Nephron progenitor cell (in vitro differentiated cells): ENCODE data around the gene OMP.
A peak's percentile ranks its signal among the peaks of the same experiment; 100 is the strongest.

Experiments
- DNase-seq: peaks from one replicate; pipeline ENCODE4 v3.0.0; 2021
- H3K27ac Mint-ChIP-seq: 2 replicates; pipeline ENCODE4 v1.8.0; 2021; ENCODE audit warnings: mild to moderate bottlenecking, moderate library complexity, mixed read lengths
- H3K27me3 Mint-ChIP-seq: 2 replicates; pipeline ENCODE4 v1.8.0; 2021; ENCODE audit warnings: mild to moderate bottlenecking, low read depth, mixed read lengths; ENCODE audit not compliant: poor library complexity
- H3K36me3 Mint-ChIP-seq: 2 replicates; pipeline ENCODE4 v1.8.0; 2021; ENCODE audit warnings: low read depth, mixed read lengths
- H3K4me1 Mint-ChIP-seq: 2 replicates; pipeline ENCODE4 v1.8.0; 2021; ENCODE audit warnings: mixed read lengths
- H3K4me3 Mint-ChIP-seq: 2 replicates; pipeline ENCODE4 v1.8.0; 2021; ENCODE audit warnings: mild to moderate bottlenecking, moderate library complexity, mixed read lengths
- H3K9me3 Mint-ChIP-seq: 2 replicates; pipeline ENCODE4 v1.8.0; 2021; ENCODE audit warnings: mild to moderate bottlenecking, moderate library complexity, mixed read lengths
- CTCF ChIP-seq: fragments of 200-600 bp; sonication (generic); IDR thresholded peaks from 2 replicates; pipeline ENCODE4 v1.5.0; 2021; ENCODE audit warnings: antibody characterized with exemption

OMP gene

GRCh38 chr11:77126156-77126775 is 23.6 kb downstream of the OMP start:
- Mint-ChIP-seq H3K27me3 (peaks cover 11% of the 10 kb centered on the region), H3K4me1 (peaks cover 39% of the 10 kb centered on the region), H3K36me3 (no peaks in the 10 kb centered on the region), H3K4me3 (peak overlapping the region; percentile 51), H3K27ac (no peak overlapping the region), H3K9me3 (no peaks in the 10 kb centered on the region)
- no peak for DNase-seq
- no peak for TF ChIP-seq CTCF

GRCh38 chr11:77126861-77127234 is 24.2 kb downstream of the OMP start:
- peak overlapping the region; percentile 65 for H3K4me3 Mint-ChIP-seq
- H3K27me3 Mint-ChIP-seq, result peaks cover 11% of the 10 kb centered on the region
- DNase-seq, result no peak
- no peak overlapping the region for H3K27ac Mint-ChIP-seq
- H3K36me3 Mint-ChIP-seq, result no peaks in the 10 kb centered on the region
- H3K9me3 Mint-ChIP-seq, result no peaks in the 10 kb centered on the region
- TF ChIP-seq CTCF, result no peak
- H3K4me1 Mint-ChIP-seq, result peaks cover 43% of the 10 kb centered on the region

- no peaks in the 10 kb centered on the region for H3K36me3 Mint-ChIP-seq
- peak overlapping the region; percentile 87 for H3K27ac Mint-ChIP-seq
- TF ChIP-seq CTCF, result peak; percentile 100
- peaks cover 46% of the 10 kb centered on the region for H3K4me1 Mint-ChIP-seq
- peak; percentile 81 for DNase-seq
- peaks cover 11% of the 10 kb centered on the region for H3K27me3 Mint-ChIP-seq
- no peaks in the 10 kb centered on the region for H3K9me3 Mint-ChIP-seq
- peak overlapping the region; percentile 65 for H3K4me3 Mint-ChIP-seq
Measured at GRCh38 chr11:77127235-77127911, 24.7 kb downstream of the OMP start.

GRCh38 chr11:77127920-77128691 is 25.5 kb downstream of the OMP start, which contains the start of gene MYO7A:
Gene MYO7A (plus strand): TSS chr11:77128246. CDS start chr11:77130635, 2,389 bp downstream.
- no peak for TF ChIP-seq CTCF
- Mint-ChIP-seq H3K4me1 (peaks cover 46% of the 10 kb centered on the region), H3K9me3 (no peaks in the 10 kb centered on the region), H3K27ac (peak within 1 kb of the TSS; percentile 87), H3K27me3 (peaks cover 11% of the 10 kb centered on the region), H3K4me3 (peak within 1 kb of the TSS; percentile 65), H3K36me3 (no peaks in the 10 kb centered on the region)
- peak; percentile 87 for DNase-seq

GRCh38 chr11:77129069-77129841 is 26.6 kb downstream of the OMP start:
- H3K27ac Mint-ChIP-seq, result no peak overlapping the region
- no peak overlapping the region for H3K4me3 Mint-ChIP-seq
- H3K9me3 Mint-ChIP-seq, result no peaks in the 10 kb centered on the region

More at GRCh38 chr11:77129069-77129841, 26.6 kb downstream of the OMP start:
- no peak for TF ChIP-seq CTCF
- no peak for DNase-seq
- Mint-ChIP-seq H3K27me3 (peaks cover 7% of the 10 kb centered on the region), H3K36me3 (no peaks in the 10 kb centered on the region), H3K4me1 (peaks cover 46% of the 10 kb centered on the region)
